IPS-20b (cell line): ENCODE results near the gene KIAA0825.
"Not testable (repeated sequence)": the region's sequence is repeated elsewhere in the genome, so short reads cannot be mapped to it uniquely, and the experiment has no call there.

Experiments
- H3K27ac ChIP-seq: one replicate; pipeline ENCODE4 v1.5.1; 2013; ENCODE audit warnings: low read length
- H3K27me3 ChIP-seq: 2 replicates; pipeline ENCODE4 v1.6.1; 2013; ENCODE audit warnings: mild to moderate bottlenecking, low read length, inconsistent platforms; ENCODE audit not compliant: insufficient read depth
- H3K36me3 ChIP-seq: 2 replicates; pipeline ENCODE4 v1.6.1; 2013; ENCODE audit warnings: low read depth, mild to moderate bottlenecking, inconsistent platforms, low read length, moderate library complexity; ENCODE audit not compliant: insufficient read depth
- H3K4me1 ChIP-seq: 2 replicates; pipeline ENCODE4 v1.6.1; 2013; ENCODE audit warnings: mild to moderate bottlenecking, control low read depth, inconsistent platforms, low read length, moderate library complexity; ENCODE audit not compliant: insufficient read depth
- H3K4me3 ChIP-seq: 2 replicates; pipeline ENCODE4 v1.5.1; 2013; ENCODE audit warnings: mild to moderate bottlenecking, low read length, inconsistent platforms
- H3K9ac ChIP-seq: 2 replicates; pipeline ENCODE4 v1.6.1; 2013; ENCODE audit warnings: low read depth, mild to moderate bottlenecking, inconsistent platforms, low read length, moderate library complexity
- H3K9me3 ChIP-seq: 2 replicates; pipeline ENCODE4 v1.6.1; 2013; ENCODE audit warnings: mild to moderate bottlenecking, low read depth, low read length, inconsistent platforms; ENCODE audit not compliant: insufficient read depth

The KIAA0825 gene

DNA sequence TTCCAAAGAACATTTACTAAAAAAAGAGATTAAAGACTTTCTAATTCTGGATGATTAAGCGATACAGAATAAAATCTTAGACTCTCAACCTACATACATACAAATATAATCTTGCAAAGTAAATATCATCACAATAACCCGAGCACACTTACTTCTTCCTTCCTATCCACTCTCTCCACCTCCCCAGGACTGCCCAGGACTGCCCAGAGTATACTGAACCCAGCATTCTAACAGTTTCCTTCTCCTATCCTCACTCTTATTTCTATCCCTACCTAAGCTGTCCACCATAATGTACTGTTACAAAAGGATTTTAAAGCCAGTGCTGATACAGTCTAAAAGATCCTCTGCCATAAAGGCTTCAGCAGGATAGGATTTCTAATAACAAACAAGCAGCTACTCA, 463.7 kb downstream of the KIAA0825 start:
- Histone ChIP-seq H3K27me3 (no peaks in the 10 kb centered on the region), H3K9ac (no peak overlapping the region), H3K4me1 (no peaks in the 10 kb centered on the region)

DNA sequence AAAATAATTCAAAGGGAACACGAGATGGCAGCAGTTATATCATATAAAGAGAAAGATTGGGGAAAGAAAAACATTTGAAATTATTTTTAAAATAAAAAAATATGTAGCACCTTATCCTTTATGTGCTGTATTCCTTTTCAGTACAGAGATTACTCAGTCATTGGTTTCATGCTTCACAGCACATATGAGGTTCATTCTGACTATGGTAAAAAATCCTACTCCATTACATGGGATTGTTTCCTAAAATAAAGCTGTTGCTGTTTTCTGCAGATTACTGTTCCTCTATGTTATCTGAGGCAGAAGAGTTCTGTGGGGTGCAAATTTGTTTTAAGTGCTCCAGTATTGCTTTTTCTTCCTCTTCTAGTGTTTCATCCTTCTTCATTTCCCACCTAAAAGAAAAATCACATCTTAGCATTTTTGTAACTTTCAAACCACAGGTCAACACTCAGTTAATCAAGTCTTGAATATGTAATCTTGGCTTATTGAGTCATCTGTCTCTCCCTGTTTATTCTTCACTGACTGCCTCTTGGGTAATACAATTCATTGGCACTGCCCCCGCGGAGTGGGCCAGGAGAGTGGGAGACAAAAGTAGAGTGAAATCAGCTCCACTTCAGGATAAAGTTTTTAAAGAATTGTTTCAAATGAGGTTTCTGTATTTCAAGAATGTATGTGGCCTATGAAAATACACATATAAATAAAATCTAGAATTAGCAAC, 464.5 kb downstream of the KIAA0825 start:
- Histone ChIP-seq H3K27me3 (no peaks in the 10 kb centered on the region), H3K4me1 (no peaks in the 10 kb centered on the region), H3K4me3 (no peak overlapping the region), H3K9ac (no peak overlapping the region), H3K27ac (no peak overlapping the region), H3K9me3 (no peaks in the 10 kb centered on the region; the same call in 1 of the 2 replicates), H3K36me3 (no peaks in the 10 kb centered on the region)

More for the DNA sequence above, 463.7 kb downstream of the KIAA0825 start:
- H3K9me3 ChIP-seq: no peaks in the 10 kb centered on the region; the same call in 1 of the 2 replicates
- no peaks in the 10 kb centered on the region for H3K36me3 ChIP-seq
- H3K4me3 ChIP-seq: no peak overlapping the region
- no peak overlapping the region for H3K27ac ChIP-seq

DNA sequence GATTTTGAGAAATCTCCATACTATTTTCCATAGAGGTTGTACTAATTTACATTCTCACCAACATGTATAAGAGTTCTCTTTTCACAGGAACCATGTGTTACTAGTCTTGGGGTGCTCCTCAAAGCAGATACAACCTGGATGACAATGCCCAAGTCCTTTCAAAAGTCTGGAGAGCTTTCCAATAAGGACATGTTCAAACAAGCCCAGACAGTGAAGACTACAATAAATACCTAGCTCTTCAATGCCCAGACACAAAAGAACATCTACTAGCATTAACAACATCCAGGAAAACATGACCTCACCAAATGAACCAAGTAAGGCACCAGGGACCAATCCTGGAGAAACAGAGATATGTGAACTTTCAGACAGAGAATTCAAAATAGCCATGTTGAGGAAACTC, 474.8 kb downstream of the KIAA0825 start:
- Histone ChIP-seq H3K36me3 (peaks cover 16% of the 10 kb centered on the region), H3K9me3 (peaks cover 64% of the 10 kb centered on the region)
- not testable (repeated sequence) for H3K4me3 ChIP-seq, H3K27me3 ChIP-seq, H3K9ac ChIP-seq, H3K27ac ChIP-seq, H3K4me1 ChIP-seq

DNA sequence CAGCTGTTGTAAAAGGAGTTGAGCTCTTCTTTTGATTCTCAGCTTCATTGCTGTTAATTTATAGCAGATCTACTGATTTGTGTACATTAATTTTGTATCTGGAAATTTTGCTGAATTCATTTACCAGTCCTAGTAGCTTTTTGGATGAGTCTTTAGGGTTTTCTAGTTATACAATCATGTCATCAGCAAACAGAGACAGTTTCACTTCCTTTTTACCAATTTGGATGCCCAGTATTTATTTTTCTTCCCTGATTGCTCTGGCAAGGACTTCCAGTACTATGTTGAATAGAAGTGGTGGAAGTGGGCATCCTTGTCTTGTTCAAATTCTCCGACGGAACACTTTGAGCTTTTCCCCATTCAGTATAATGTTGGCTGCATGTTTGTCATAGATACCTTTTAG, 478.1 kb downstream of the KIAA0825 start:
- H3K4me3 ChIP-seq: no peak overlapping the region
- H3K4me1 ChIP-seq: no peaks in the 10 kb centered on the region
- H3K27ac ChIP-seq: no peak overlapping the region
- H3K36me3 ChIP-seq: peaks cover 16% of the 10 kb centered on the region
- no peak overlapping the region for H3K9ac ChIP-seq
- H3K27me3 ChIP-seq: no peaks in the 10 kb centered on the region
- peaks cover 75% of the 10 kb centered on the region for H3K9me3 ChIP-seq

DNA sequence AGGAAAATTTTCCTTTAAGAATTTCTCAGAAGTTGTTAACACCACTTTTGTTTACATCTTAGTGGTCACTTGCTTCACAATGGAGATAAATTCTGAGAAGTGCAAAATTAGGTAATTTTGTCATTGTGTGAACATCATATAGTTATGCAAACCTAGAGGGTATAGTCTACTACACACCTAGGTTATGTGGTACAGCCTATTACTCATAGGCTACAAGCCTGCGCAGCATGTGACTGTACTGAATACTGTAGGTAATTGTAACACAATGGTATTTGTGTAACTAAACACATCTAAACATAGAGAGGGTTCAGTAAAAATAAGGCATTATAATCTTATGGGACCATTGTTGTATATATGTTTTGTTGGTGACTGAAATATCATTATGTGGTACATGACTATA, 488.3 kb downstream of the KIAA0825 start:
- no peaks in the 10 kb centered on the region for H3K27me3 ChIP-seq
- H3K4me1 ChIP-seq: no peaks in the 10 kb centered on the region
- H3K4me3 ChIP-seq: no peak overlapping the region
- H3K9me3 ChIP-seq: peaks cover 4% of the 10 kb centered on the region; the same call in 1 of the 2 replicates
- no peak overlapping the region for H3K9ac ChIP-seq
- H3K36me3 ChIP-seq: no peaks in the 10 kb centered on the region
- no peak overlapping the region for H3K27ac ChIP-seq

DNA sequence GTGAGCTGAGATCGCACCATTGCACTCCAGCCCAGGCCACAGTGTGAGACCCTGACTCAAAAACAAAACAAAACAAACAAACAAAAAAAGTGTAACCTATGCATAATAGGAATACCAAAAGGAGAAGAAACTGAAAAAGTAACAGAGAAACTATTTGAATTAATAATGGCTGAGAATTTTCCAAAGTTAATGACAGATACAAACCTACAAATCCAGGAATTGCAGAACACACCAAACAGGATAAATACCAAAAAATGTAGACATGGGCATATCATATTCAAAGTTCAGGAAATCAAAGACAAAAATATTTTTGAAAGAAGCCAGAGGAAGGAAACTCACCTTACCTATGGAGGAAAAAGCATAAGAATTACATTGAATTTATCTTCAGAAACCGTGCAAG, 493.3 kb downstream of the KIAA0825 start:
- peaks cover 9% of the 10 kb centered on the region; the same call in 1 of the 2 replicates for H3K9me3 ChIP-seq
- no peaks in the 10 kb centered on the region for H3K4me1 ChIP-seq
- no peak overlapping the region for H3K9ac ChIP-seq
- no peak overlapping the region for H3K27ac ChIP-seq
- no peaks in the 10 kb centered on the region for H3K36me3 ChIP-seq
- H3K4me3 ChIP-seq: no peak overlapping the region
- no peaks in the 10 kb centered on the region for H3K27me3 ChIP-seq

DNA sequence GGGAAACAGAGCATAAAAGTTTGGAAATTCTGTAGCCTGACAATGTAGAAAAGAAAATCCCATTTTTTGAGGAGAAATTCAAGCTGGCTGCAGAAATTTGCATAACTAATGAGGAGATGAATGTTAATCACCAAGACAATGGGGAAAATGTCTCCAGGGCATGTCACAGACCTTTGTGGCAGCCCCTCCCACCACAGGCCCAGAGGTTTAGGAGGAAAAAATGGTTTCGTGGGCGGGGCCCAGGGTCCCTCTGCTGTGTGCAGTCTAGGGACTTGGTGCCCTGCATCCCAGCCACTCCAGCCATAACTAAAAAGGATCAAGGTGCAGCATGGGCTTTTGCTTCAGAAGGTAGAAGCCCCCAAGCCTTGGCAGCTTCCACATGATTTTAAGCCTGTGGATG, 502.1 kb downstream of the KIAA0825 start:
- not testable (repeated sequence) for H3K9ac ChIP-seq, H3K36me3 ChIP-seq, H3K4me1 ChIP-seq

DNA sequence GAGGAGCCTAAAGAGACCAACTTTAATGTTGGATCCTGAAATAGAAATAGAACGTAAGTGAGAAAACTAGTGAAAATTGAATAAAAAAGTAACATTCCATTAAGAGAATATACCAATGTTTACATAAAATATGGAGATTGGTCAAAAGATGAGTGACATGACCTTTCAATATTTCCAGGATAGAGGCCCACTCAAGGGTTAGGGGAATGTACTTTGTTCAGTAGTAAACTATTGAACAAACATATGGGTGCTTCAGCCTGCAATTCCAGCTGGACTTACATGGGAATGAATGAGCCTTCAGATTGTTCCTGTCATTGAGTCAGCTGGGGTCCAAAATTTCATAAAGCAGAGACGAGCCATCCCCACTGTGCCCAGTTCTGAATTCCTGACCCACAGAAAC, 505.3 kb downstream of the KIAA0825 start:
- no peak overlapping the region for H3K4me3 ChIP-seq
- peaks cover 18% of the 10 kb centered on the region for H3K9me3 ChIP-seq
- no peak overlapping the region for H3K27ac ChIP-seq
- H3K36me3 ChIP-seq: no peaks in the 10 kb centered on the region
- H3K27me3 ChIP-seq: no peaks in the 10 kb centered on the region
- no peaks in the 10 kb centered on the region; the same call in 1 of the 2 replicates for H3K4me1 ChIP-seq
- no peak overlapping the region for H3K9ac ChIP-seq

More for the DNA sequence above, 502.1 kb downstream of the KIAA0825 start:
- H3K27ac ChIP-seq, H3K4me3 ChIP-seq, H3K27me3 ChIP-seq: not testable (repeated sequence)
- H3K9me3 ChIP-seq: peaks cover 26% of the 10 kb centered on the region

DNA sequence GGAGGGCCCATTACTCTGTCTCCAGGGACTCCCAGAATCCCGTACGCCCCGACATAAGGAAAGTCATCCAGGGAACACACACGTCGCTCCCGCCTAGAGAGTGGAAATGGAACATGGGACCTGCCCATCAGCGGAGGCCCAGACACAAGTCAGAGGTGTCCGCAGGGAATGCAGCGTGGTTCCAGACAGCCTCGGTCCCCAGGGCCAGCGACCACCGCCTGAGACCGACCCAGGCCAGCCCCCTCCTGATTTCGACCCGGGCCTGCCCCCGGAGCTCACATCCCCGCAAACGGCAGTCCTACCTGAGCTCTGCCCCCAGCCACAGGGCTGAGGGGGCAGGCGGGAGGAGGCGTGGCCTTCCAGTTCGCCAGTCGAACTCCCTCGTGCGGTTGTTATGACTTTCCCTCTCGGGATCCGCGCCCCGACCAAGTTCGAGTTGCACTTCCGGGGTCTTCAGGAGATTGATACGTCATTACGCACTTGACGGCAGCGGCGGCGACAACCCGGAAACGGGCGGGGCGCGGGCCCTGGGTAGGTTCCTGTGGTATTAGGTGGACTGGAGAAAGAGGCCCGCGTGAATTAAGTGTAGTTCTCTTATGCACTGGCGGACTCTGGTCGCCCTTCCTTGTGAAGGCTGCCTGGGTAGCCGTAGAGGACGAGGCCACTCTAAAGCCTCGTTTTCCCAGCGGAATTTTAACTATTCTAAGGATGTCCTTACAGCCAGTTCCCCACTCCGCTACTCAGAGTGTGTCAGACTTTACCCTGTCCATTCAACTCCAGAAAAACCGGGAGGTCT, 507.0 kb downstream of the KIAA0825 start:
- H3K4me1 ChIP-seq: no peaks in the 10 kb centered on the region; the same call in 1 of the 2 replicates

DNA sequence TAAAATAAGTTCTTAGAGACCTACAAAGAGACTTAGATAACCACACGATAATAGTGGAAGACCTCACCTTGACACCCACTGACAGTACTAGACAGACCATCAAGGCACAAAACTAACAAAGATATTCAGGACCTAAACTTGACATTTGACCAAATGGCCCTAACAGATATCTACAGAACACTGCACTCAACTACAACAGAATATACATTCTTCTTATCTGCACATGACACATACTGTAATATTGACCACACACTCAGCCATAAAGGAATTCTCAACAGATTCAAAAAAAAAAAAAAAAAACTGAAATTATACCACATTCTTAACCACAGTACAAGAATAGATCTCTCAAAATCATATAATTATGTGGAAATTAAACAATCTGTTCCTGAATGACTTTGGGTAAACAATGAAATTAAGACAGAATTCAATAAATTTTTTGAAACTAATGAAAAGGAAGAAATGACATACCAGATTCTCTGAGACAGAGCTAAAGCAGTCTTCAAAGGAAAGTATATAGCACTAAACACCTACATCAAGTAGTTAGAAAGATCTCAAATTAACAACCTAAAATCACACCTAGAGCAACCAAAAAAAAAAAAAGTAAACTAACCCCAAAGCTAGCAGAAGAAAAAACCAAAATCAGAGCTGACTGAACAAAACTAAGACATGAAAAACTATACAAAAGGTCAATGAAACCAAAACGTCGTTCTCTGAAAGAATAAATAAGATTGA, 514.7 kb downstream of the KIAA0825 start:
- no peaks in the 10 kb centered on the region for H3K36me3 ChIP-seq
- H3K27ac ChIP-seq: no peak overlapping the region
- no peak overlapping the region for H3K4me3 ChIP-seq
- H3K9me3 ChIP-seq: peaks cover 19% of the 10 kb centered on the region
- no peaks in the 10 kb centered on the region for H3K27me3 ChIP-seq
- no peaks in the 10 kb centered on the region for H3K4me1 ChIP-seq
- no peak overlapping the region for H3K9ac ChIP-seq

More for the DNA sequence above, 507.0 kb downstream of the KIAA0825 start:
- H3K27ac ChIP-seq: no peak overlapping the region
- H3K9me3 ChIP-seq: peaks cover 4% of the 10 kb centered on the region
- H3K9ac ChIP-seq: peak overlapping the region; percentile 75; the same call in 1 of the 2 replicates
- no peaks in the 10 kb centered on the region for H3K27me3 ChIP-seq
- peak overlapping the region; percentile 77 for H3K4me3 ChIP-seq
- no peaks in the 10 kb centered on the region for H3K36me3 ChIP-seq
